ENCODE data around the gene PHLDA2. TPM values are rescaled to one million over a fixed set of nuclear protein-coding genes. Genes with fewer than 3 reads are reported as not detected.

Gene PHLDA2
- total and polyA plus RNA-seq, 2 donors, result 1.1 to 18.9 TPM

Small RNA genes lying within 50 kb of the gene (small RNA-seq; reads per million reads assigned to genes)
- gene SNORA54, result 17.8 reads per million, percentile 95 among the genes with 10 or more reads in this experiment

Other genes starting within 250 kb of the PHLDA2 start
- 24.7 TPM for gene KCNQ1OT1, start 229.4 kb downstream of the PHLDA2 start, total RNA-seq
- gene KCNQ1OT1, start 229.4 kb downstream of the PHLDA2 start, polyA plus RNA-seq, result 0.06 TPM
- gene CDKN1C, start 43.6 kb downstream of the PHLDA2 start, total RNA-seq, result 78.6 TPM
- gene CDKN1C, start 43.6 kb downstream of the PHLDA2 start, polyA plus RNA-seq, result 118 TPM
- gene NAP1L4, start 62.9 kb upstream of the PHLDA2 start, total RNA-seq, result 154 TPM
- gene NAP1L4, start 62.9 kb upstream of the PHLDA2 start, polyA plus RNA-seq, result 86.9 TPM
- 16.1 TPM for gene CARS1, start 128.0 kb upstream of the PHLDA2 start, total RNA-seq
- 32.2 TPM for gene CARS1, start 128.0 kb upstream of the PHLDA2 start, polyA plus RNA-seq
- gene OSBPL5, start 235.9 kb upstream of the PHLDA2 start, total RNA-seq, result 22.4 TPM
- gene OSBPL5, start 235.9 kb upstream of the PHLDA2 start, polyA plus RNA-seq, result 40.5 TPM